ENCODE measurements around the gene DNAJC28. TPM values are rescaled to one million over a fixed set of nuclear protein-coding genes. Genes with fewer than 3 reads are reported as not detected.
"Not testable (repeated sequence)": the region's sequence is repeated elsewhere in the genome, so short reads cannot be mapped to it uniquely, and the experiment has no call there.

Gene DNAJC28
- total RNA-seq, 2 donors from 2014 or later = 0.49 to 0.91 TPM

DNA sequence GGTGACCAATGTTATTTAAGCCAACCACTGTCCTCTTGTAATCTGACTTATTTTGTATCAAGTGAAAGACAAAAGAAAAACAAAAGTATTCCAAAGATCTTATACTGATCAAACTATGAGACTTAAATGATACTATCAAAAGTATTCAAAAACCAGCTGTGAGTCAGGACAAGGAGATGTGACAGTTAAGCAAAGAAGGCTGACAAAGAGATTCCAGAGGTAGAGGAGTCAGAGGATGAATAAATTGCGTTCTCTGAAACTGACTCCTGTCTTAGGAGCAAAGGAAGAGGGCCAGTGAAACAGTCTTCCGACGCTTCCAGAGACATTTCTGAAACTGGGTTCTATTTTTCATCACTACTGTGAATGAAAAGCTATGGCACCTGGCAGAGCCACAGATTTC, 32.7 kb downstream of the DNAJC28 start:
- DNase-seq (ENCODE audit: low spot score in 2 of 2) = no peak
- Mint-ChIP-seq H3K36me3 (no peaks in the 10 kb centered on the region), H3K27ac (peak overlapping the region in 1 of 2 donors; percentile 64)

DNA sequence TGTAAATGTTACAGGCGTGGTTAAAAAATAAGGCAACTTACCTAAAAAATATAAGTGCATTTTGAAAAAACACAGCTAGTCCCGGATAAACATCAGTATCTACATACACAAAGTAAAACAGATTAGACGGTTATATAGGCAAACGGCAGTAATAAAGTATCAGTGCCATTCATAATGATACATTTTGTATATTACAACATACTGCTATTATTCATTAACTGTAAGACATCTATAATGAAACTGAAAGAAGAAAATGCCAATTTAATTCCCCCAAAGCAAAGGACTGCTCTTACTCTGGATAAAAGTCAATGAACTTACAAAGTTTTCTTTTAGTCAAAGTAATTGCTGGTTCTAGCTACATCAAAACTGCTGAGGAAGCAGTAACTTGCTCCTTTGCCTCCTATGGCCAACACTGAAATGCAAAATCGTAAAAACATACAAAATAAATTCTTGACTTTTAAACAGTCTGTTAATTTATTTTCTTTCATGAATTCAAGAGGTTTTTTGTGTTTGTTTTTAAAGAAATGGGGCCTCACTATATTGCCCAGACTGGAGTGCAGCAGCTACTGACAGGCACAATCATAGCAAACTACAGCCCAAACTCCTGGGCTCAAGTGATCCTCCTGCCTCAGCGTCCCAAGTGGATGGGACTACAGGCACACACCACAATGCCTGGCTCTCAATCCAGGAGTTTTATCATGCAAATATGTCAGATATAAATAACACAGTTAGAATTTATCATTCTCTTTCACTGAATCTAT, 35.6 kb downstream of the DNAJC28 start:
- DNase-seq (ENCODE audit: low spot score in 2 of 2) (no peak), ATAC-seq (no peak)
- Mint-ChIP-seq H3K9me3 (no peaks in the 10 kb centered on the region), H3K27ac (no peak overlapping the region), H3K36me3 (no peaks in the 10 kb centered on the region)

More for the DNA sequence above, 32.7 kb downstream of the DNAJC28 start:
- H3K9me3 Mint-ChIP-seq = no peaks in the 10 kb centered on the region
- no peak for ATAC-seq

DNA sequence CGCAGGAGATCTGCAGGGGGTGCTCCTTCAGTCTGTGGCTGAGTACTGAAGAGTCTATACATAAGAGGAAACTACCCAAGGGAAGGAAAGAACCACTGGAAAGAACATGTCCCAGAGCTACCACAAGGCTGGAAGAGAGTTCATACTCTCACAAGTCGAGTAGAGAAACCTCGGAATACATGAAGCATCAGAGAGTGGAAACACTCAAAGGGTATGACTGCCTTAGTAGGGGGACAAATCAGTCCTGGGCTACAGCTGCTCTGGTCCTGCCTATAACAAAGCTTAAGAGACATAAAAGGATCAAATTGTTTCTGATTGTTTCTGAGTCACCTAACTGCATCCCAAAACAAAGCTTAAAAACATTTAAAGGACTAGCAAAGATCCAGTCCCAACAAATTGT, 39.2 kb downstream of the DNAJC28 start:
- Mint-ChIP-seq H3K27ac (peak overlapping the region; percentile 24 to 38), H3K9me3 (no peaks in the 10 kb centered on the region), H3K36me3 (no peaks in the 10 kb centered on the region)
- DNase-seq (ENCODE audit: low spot score in 2 of 2) (no peak), ATAC-seq (no peak)

DNA sequence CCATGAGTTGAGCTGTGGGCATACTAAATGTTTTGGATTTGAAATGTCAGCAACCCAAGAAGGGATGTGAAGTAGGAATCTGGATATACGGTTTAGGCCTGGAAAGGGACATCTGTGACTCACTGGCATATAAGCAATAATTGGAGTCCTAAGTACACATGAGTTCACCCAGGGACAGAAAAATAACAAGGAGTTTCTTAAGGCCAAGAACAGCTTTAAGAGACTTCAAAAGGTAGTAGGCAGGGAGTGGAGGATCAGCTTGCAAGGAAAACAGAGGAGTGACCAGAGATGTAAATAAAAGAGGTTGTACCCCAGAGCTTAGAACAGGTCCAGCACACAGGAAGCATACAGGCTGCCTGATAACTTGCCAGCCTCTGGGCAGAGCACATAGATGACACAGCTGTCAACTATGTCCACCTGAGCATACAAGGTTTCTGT, 39.9 kb downstream of the DNAJC28 start:
- ATAC-seq = no peak
- DNase-seq (ENCODE audit: low spot score in 2 of 2) = no peak
- peak overlapping the region in 1 of 2 donors; percentile 24 for H3K27ac Mint-ChIP-seq
- H3K9me3 Mint-ChIP-seq = no peaks in the 10 kb centered on the region
- H3K36me3 Mint-ChIP-seq = no peaks in the 10 kb centered on the region

DNA sequence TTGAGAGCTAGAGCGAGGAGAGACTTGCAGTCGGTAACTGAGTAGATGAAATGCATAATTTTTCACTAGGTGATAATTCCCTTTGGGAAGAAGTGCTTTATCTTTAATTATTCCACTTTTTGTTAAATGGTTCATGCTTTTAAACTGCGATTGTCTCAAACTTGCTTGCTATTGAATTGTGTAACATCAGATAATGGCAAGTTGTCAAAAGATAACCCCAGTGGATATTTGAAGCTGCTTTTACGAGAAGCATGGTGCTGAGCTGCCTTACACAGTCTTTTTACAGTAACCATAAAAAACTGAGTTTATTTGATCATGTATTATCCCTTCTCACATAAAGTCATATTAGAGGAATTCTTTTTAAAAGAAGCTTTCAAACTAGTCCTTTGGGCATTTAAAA, 41.9 kb downstream of the DNAJC28 start:
- no peak overlapping the region for H3K27ac Mint-ChIP-seq
- ATAC-seq = no peak
- no peaks in the 10 kb centered on the region for H3K9me3 Mint-ChIP-seq
- no peak for DNase-seq (ENCODE audit: low spot score in 2 of 2)
- no peaks in the 10 kb centered on the region for H3K36me3 Mint-ChIP-seq

DNA sequence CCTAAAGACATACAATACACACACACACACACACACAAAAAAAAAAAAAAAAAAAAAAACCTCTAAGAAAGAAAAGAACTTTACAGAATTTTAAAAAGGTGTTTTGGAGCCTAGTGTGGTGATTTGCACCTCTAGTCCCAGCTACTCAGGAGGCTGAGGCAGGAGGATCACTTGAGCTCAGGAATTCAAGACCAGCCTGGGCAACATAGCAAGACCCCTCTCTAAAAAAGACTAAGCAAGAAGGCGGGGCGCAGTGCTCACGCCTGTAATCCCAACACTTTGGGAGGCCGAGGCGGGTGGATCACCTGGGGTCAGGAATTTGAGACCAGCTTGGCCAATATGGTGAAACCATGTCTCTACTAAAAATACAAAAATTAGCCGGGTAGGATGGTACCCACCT, 44.9 kb downstream of the DNAJC28 start:
- not testable (repeated sequence) for H3K36me3 Mint-ChIP-seq; H3K27ac Mint-ChIP-seq; DNase-seq (ENCODE audit: low spot score in 2 of 2); ATAC-seq; H3K9me3 Mint-ChIP-seq

DNA sequence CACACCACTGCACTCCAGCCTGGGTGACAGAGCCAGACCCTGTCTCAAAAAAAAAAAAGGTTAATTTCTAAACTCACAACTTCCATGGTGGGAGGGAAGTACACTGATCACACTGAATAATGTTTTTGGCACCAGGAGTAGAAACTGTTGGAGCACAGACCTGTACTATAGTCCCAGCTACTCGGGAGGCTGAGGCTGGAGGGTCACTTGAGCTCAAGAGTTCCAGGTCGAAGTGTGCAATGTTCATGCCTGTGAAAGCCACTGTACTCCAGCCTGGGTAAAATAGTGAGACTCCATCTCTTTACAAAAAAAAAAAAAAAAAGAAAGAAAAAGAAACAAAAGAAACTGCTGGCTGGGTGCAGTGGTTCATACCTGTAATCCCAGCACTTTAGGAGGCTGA, 47.0 kb downstream of the DNAJC28 start:
- no peak for ATAC-seq
- Mint-ChIP-seq H3K36me3 (no peaks in the 10 kb centered on the region), H3K9me3 (no peaks in the 10 kb centered on the region), H3K27ac (no peak overlapping the region)
- DNase-seq (ENCODE audit: low spot score in 2 of 2) = no peak

DNA sequence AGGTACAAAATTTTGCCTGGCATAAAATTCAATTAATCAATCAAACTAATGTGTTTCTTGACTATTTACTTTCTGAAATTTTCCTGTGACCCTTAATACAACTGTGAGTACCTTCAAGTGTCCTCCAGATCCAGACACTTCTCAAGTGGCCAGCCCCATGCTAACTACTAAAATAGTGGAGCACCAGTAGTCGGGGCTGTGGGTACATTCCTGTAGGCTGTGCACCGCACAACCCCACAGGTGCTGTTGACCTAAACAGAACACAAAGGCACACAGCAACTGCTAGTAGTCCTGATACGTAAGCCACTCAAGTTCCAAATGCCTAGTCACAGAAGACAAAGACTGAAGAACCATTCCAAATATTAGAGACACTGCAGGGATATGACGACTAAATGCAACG, 48.3 kb downstream of the DNAJC28 start:
- Mint-ChIP-seq H3K36me3 (peaks cover 0 to under 1% of the 10 kb centered on the region in 2 donors), H3K9me3 (no peaks in the 10 kb centered on the region), H3K27ac (no peak overlapping the region)
- DNase-seq (ENCODE audit: low spot score in 2 of 2) = peak in 1 of 2 donors; percentile 13
- no peak for ATAC-seq

DNA sequence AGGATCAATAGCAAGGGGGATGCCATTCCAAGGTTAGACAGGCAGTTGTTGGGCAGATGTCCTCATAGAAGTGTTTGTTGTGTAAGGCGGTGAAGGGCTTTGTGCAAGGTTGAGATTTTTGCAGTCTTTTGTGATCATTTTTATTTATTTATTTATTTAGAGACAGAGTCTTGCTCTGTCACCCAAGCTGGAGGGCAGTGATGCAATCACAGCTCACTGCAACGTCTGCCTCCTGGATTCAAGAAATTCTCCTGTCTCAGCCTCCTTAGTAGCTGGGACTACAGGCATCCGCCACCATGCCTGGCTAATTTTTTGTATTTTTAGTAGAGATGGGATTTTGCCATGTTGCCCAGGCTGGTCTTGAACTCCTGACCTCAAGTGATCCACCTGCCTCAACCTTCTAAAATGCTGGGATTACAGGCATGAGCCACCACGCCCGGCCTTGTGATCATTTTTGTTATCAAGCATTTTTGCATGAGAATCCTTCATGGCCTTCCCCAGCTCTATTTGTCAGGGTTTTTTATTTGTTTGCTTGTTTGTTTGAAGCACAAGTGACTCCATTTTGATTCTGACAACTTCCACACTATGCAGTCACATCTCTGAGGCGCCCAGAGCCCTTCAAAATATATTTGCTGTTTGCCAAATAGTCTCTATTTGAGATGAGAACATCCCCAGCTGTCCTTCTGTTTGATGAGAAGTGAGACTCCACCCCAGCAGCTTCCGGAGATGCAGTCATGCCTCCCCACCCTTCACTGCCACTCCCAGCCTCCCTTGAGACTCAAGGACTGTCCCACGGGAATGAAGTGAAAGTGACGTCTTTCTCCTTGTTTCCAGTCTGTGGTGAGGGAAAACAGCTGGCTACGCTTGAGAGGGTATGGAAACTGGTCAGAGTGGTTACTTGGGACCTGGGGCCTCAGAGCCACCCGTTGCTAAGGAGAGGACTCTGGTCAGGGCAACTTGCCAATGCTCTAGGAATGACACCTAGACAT, 49.7 kb downstream of the DNAJC28 start:
- DNase-seq (ENCODE audit: low spot score in 2 of 2) = peak in 1 of 2 donors; percentile 43
- no peak overlapping the region for H3K27ac Mint-ChIP-seq
- no peaks in the 10 kb centered on the region for H3K9me3 Mint-ChIP-seq
- ATAC-seq = no peak
- H3K36me3 Mint-ChIP-seq = peaks cover 2 to 13% of the 10 kb centered on the region in 2 donors

Other genes with a start within 250 kb of the DNAJC28 start
- 10 to 100 TPM; 21.4 to 33.5 TPM for gene IL10RB, start 225.3 kb downstream of the DNAJC28 start, total RNA-seq
- 10 to 100 TPM; 21.9 to 26.4 TPM for gene IFNAR1, start 166.7 kb downstream of the DNAJC28 start, total RNA-seq
- 10 to 100 TPM in 1 of 2 donors, 1 to 10 TPM in 1; 9.9 to 15.0 TPM for gene IFNGR2, start 88.3 kb downstream of the DNAJC28 start, total RNA-seq
- 10 to 100 TPM; 11.0 to 31.5 TPM for gene TMEM50B, start 11.7 kb downstream of the DNAJC28 start, total RNA-seq
- gene GART, start 50.4 kb upstream of the DNAJC28 start, total RNA-seq = 100 to 1,000 TPM; 161 to 187 TPM
- 100 to 1,000 TPM; 271 to 344 TPM for gene SON, start 51.3 kb upstream of the DNAJC28 start, total RNA-seq
- 10 to 100 TPM; 39.1 to 56.1 TPM for gene DONSON, start 97.0 kb upstream of the DNAJC28 start, total RNA-seq
- 10 to 100 TPM; 31.9 to 39.5 TPM for gene CRYZL1, start 150.0 kb upstream of the DNAJC28 start, total RNA-seq
- 1 to 10 TPM; 5.3 to 6.7 TPM for gene ITSN1, start 150.8 kb upstream of the DNAJC28 start, total RNA-seq